ENCODE data around the gene WDR90. TPM values are rescaled to one million over a fixed set of nuclear protein-coding genes. Genes with fewer than 3 reads are reported as not detected.
A peak's percentile ranks its signal among the peaks of the same experiment; 100 is the strongest.

WDR90 gene
- total RNA-seq, 1 experiment from 2014 or later, result 39.8 TPM

- in situ Hi-C loops (cut with HindIII; ENCODE audit: low sequenced_read_pairs), result no loop called here
- no peak for DNase-seq (ENCODE audit: low spot score)
Measured at GRCh38 chr16:625117-625976, 23.8 kb upstream of the WDR90 start.

GRCh38 chr16:625977-626765 is 23.0 kb upstream of the WDR90 start:
- in situ Hi-C loops (cut with HindIII; ENCODE audit: low sequenced_read_pairs), result no loop called here
- no peak for DNase-seq (ENCODE audit: low spot score)

GRCh38 chr16:626787-627453 is 22.2 kb upstream of the WDR90 start:
- no peak for DNase-seq (ENCODE audit: low spot score)
- in situ Hi-C loops (cut with HindIII; ENCODE audit: low sequenced_read_pairs), result no loop called here

- DNase-seq (ENCODE audit: low spot score), result no peak
- in situ Hi-C loops (cut with HindIII; ENCODE audit: low sequenced_read_pairs), result no loop called here
Measured at GRCh38 chr16:627454-628239, 21.5 kb upstream of the WDR90 start.

GRCh38 chr16:628321-629061 is 20.7 kb upstream of the WDR90 start:
- no peak for DNase-seq (ENCODE audit: low spot score)
- in situ Hi-C loops (cut with HindIII; ENCODE audit: low sequenced_read_pairs), result no loop called here

- in situ Hi-C loops (cut with HindIII; ENCODE audit: low sequenced_read_pairs), result no loop called here
- DNase-seq (ENCODE audit: low spot score), result peak; percentile 79
Measured at GRCh38 chr16:629185-629832, 19.9 kb upstream of the WDR90 start.

- in situ Hi-C loops (cut with HindIII; ENCODE audit: low sequenced_read_pairs), result no loop called here
- DNase-seq (ENCODE audit: low spot score), result peak; percentile 55
Measured at GRCh38 chr16:629833-630248, 19.3 kb upstream of the WDR90 start.

- in situ Hi-C loops (cut with HindIII; ENCODE audit: low sequenced_read_pairs), result no loop called here
- DNase-seq (ENCODE audit: low spot score), result no peak
Measured at GRCh38 chr16:630249-630814, 18.8 kb upstream of the WDR90 start.

- in situ Hi-C loops (cut with HindIII; ENCODE audit: low sequenced_read_pairs), result no loop called here
- DNase-seq (ENCODE audit: low spot score), result no peak
Measured at GRCh38 chr16:630815-631405, 18.3 kb upstream of the WDR90 start, which contains the start of gene WFIKKN1. Gene WFIKKN1 (plus strand): TSS chr16:630985. CDS start chr16:631254, 269 bp downstream.

GRCh38 chr16:631808-632358 is 17.3 kb upstream of the WDR90 start:
- in situ Hi-C loops (cut with HindIII; ENCODE audit: low sequenced_read_pairs), result no loop called here
- DNase-seq (ENCODE audit: low spot score), result no peak

- in situ Hi-C loops (cut with HindIII; ENCODE audit: low sequenced_read_pairs), result no loop called here
Measured at GRCh38 chr16:632486-633335, 16.5 kb upstream of the WDR90 start.

GRCh38 chr16:633336-634050 is 15.7 kb upstream of the WDR90 start:
- in situ Hi-C loops (cut with HindIII; ENCODE audit: low sequenced_read_pairs), result no loop called here

More at GRCh38 chr16:632486-633335, 16.5 kb upstream of the WDR90 start:
- DNase-seq (ENCODE audit: low spot score), result no peak

GRCh38 chr16:634051-634670 is 15.0 kb upstream of the WDR90 start:
- in situ Hi-C loops (cut with HindIII; ENCODE audit: low sequenced_read_pairs), result no loop called here
- no peak for DNase-seq (ENCODE audit: low spot score)

More at GRCh38 chr16:633336-634050, 15.7 kb upstream of the WDR90 start:
- no peak for DNase-seq (ENCODE audit: low spot score)

GRCh38 chr16:634996-635395 is 14.2 kb upstream of the WDR90 start:
- in situ Hi-C loops (cut with HindIII; ENCODE audit: low sequenced_read_pairs), result no loop called here

More at GRCh38 chr16:634996-635395, 14.2 kb upstream of the WDR90 start:
- no peak for DNase-seq (ENCODE audit: low spot score)
